MCF 10A (cell line): ENCODE measurements around the gene ZNF524. TPM values are rescaled to one million over a fixed set of nuclear protein-coding genes. Genes with fewer than 3 reads are reported as not detected.

Experiments
- BruUV-seq: library from RNA; stranded (reverse); fragments of 400-500 nt; replicated peaks from 2 replicates; lab custom pipeline; 2021; lab: Mats Ljungman, UMichigan
- CTCF ChIA-PET: fragments of 300-600 bp; sonication (Branson Sonifier 250); formaldehyde crosslinking; extraction: SDS; loops from one replicate; lab custom pipeline; 2021; ENCODE audit warnings: antibody characterized with exemption, inconsistent platforms; lab: Yijun Ruan, JAX
- POLR2A ChIA-PET: fragments of 300-600, 350-650 bp; sonication (Branson Sonifier 250); formaldehyde crosslinking; extraction: SDS; loops from one replicate; lab custom pipeline; 2020; ENCODE audit warnings: antibody characterized with exemption, inconsistent platforms; lab: Yijun Ruan, JAX
- DNase-seq: peaks from one replicate; pipeline ENCODE4 v3.0.0-alpha.2; 2018; ENCODE audit not compliant: unreplicated experiment
- H3K27ac Mint-ChIP-seq: one replicate; pipeline ENCODE4 v1.8.0; 2022; ENCODE audit warnings: mild to moderate bottlenecking, low read depth, mixed read lengths; ENCODE audit not compliant: unreplicated experiment
- H3K27me3 Mint-ChIP-seq: one replicate; pipeline ENCODE4 v1.8.0; 2022; ENCODE audit warnings: mixed read lengths; ENCODE audit not compliant: insufficient read depth, unreplicated experiment
- H3K36me3 Mint-ChIP-seq: one replicate; pipeline ENCODE4 v1.8.0; 2022; ENCODE audit warnings: mild to moderate bottlenecking, moderate library complexity, mixed read lengths; ENCODE audit not compliant: insufficient read depth, unreplicated experiment
- H3K4me1 Mint-ChIP-seq: one replicate; pipeline ENCODE4 v1.8.0; 2022; ENCODE audit warnings: mixed read lengths; ENCODE audit not compliant: insufficient read depth, unreplicated experiment
- H3K4me3 Mint-ChIP-seq: one replicate; pipeline ENCODE4 v1.8.0; 2022; ENCODE audit warnings: mild to moderate bottlenecking, moderate library complexity, mixed read lengths; ENCODE audit not compliant: unreplicated experiment
- H3K9me3 Mint-ChIP-seq: one replicate; pipeline ENCODE4 v1.8.0; 2022; ENCODE audit warnings: mixed read lengths; ENCODE audit not compliant: unreplicated experiment
- intact Hi-C: fragments of 100-400 bp; cut with micrococcal nuclease; formaldehyde crosslinking; loops from 2 replicates; pipeline ENCODE4 v1.14.1; 2022
- total RNA-seq: library from RNA; stranded (reverse); gene quantifications from 2 replicates; pipeline ENCODE4 v1.2.3, GENCODE V29; 2022
- TF ChIP-seq, protein P1 (sequence below): fragments of 200-600 bp; IDR thresholded peaks from one replicate; pipeline ENCODE4 v1.8.0; 2022; ENCODE audit warnings: antibody characterized with exemption, mild to moderate bottlenecking; ENCODE audit not compliant: unreplicated experiment

The ZNF524 gene
- total RNA-seq, 1 experiment from 2014 or later = 17.6 TPM

DNA sequence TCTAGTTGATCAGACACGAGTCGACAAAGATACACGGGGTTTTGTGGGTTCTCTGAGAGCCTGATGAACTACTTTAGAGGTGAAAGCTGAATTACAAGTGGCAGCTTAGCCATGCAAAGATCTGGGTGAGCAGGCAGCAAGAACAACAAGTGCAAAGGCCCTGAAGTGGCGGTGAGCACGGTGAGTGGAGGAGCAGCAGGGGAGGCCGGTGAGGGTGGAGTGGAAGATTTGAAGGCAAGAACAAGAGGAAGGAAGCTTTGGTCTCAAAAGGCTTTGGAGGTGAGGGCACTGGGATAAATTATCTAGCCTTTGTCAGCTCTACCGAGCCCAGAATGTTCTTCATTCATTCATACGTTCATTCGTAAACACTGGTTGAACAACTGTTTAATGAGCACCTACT is 6.7 kb downstream of the ZNF524 start:
- DNase-seq = no peak
- Mint-ChIP-seq H3K27ac (peak overlapping the region; percentile 83), H3K9me3 (no peaks in the 10 kb centered on the region), H3K27me3 (no peaks in the 10 kb centered on the region), H3K4me3 (peak overlapping the region; percentile 84), H3K36me3 (peaks cover 32% of the 10 kb centered on the region), H3K4me1 (peaks cover 36% of the 10 kb centered on the region)
- POLR2A ChIA-PET = interaction anchor here (0.8 to 2.2 kb wide), 8 partner anchors 10 to 268 kb away, joined by 4 to 15 read pairs (median 8); partner anchors contain the start of genes KMT5C, U2AF2 and ZNF784
- TSS peak; percentile 25 for BruUV-seq
- CTCF ChIA-PET = interaction anchor here (0.7 to 4.5 kb wide), 24 partner anchors 11 to 392 kb away, joined by 3 to 32 read pairs (median 6); partner anchors contain the start of genes ZNF628 and ZNF784
- intact Hi-C loops = loop anchor here (1.0 to 5.0 kb wide), 3 partner anchors 17 to 1415 kb away; partner anchors contain the start of genes TSEN34 and ZNF784
- TF ChIP-seq, protein P1, sequence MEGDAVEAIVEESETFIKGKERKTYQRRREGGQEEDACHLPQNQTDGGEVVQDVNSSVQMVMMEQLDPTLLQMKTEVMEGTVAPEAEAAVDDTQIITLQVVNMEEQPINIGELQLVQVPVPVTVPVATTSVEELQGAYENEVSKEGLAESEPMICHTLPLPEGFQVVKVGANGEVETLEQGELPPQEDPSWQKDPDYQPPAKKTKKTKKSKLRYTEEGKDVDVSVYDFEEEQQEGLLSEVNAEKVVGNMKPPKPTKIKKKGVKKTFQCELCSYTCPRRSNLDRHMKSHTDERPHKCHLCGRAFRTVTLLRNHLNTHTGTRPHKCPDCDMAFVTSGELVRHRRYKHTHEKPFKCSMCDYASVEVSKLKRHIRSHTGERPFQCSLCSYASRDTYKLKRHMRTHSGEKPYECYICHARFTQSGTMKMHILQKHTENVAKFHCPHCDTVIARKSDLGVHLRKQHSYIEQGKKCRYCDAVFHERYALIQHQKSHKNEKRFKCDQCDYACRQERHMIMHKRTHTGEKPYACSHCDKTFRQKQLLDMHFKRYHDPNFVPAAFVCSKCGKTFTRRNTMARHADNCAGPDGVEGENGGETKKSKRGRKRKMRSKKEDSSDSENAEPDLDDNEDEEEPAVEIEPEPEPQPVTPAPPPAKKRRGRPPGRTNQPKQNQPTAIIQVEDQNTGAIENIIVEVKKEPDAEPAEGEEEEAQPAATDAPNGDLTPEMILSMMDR = no peak

DNA sequence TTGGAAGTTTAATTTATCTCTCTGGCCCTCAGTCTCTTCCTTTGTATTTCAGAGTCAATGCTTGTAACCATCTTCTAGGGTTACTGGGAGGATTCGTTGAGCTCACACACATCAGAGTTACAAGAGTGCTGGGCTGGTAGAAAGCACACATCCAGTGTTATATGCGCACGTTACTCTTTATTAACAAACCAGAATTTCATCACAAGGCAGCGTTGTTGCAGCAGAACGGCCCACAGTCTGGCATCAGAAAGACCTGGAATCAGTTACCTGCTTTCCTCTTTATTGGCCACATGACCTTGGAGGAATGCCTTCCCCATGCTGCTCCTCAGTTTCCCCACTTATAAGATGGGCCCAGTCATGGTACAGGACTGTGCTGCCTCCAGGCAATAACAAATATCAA is 9.2 kb downstream of the ZNF524 start:
- ChIA-PET POLR2A (no interaction called here), CTCF (interaction anchor here (1.3 kb wide), 1 partner anchor 142 kb away, joined by 3 read pairs; no protein-coding TSS in a partner anchor)
- Mint-ChIP-seq H3K9me3 (no peaks in the 10 kb centered on the region), H3K36me3 (peaks cover 37% of the 10 kb centered on the region), H3K4me1 (peaks cover 28% of the 10 kb centered on the region), H3K27ac (no peak overlapping the region), H3K4me3 (no peak overlapping the region), H3K27me3 (no peaks in the 10 kb centered on the region)
- intact Hi-C loops = loop anchor here (5.0 kb wide), 1 partner anchor 1417 kb away; the partner anchor contains the start of gene TSEN34
- TF ChIP-seq, protein P1 = no peak
- DNase-seq = no peak
- BruUV-seq = no TSS peak

DNA sequence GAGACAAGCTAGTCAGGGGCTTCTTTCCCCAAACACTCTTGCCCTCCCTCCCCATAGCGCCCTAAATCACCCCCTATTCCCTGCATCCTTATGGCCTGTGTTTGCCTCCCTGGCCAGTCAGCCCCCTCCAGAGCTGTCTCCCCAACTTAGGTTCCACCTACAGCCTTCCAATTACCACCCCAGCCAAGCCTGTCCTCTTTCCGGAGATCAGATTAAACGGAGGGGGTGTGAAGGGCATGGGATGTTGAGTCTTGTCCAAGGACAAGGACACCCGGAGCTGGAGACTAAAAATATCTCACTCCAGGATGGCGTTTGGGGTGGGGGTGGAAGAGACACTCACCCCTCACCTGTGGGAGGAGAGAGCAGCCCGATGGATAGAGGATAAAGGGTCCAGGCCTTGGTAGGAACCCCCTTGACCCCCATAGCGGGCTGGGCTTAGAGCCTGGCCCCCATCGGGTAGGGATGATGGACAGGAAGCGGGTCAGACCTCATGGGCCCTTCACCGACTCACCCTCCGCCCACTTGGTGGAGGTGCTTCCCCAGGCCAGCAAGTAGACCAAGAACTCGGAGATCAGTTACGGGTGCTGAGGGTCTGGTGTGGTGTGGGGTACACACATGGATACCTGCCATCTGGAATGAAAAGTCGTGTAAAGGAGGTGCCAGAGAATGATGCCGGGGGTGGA is 11.4 kb downstream of the ZNF524 start:
- DNase-seq = no peak
- BruUV-seq = no TSS peak
- H3K4me1 Mint-ChIP-seq = peaks cover 16% of the 10 kb centered on the region
- peaks cover 27% of the 10 kb centered on the region for H3K36me3 Mint-ChIP-seq
- ChIA-PET CTCF (interaction anchor here (0.6 to 2.0 kb wide), 4 partner anchors 12 to 1130 kb away, joined by 3 to 4 read pairs (median 4); partner anchors contain the start of gene FIZ1), POLR2A (interaction anchor here (1.1 kb wide), 1 partner anchor 17 kb away, joined by 3 read pairs; no protein-coding TSS in a partner anchor)
- no peak overlapping the region for H3K27ac Mint-ChIP-seq
- H3K9me3 Mint-ChIP-seq = no peaks in the 10 kb centered on the region
- no peaks in the 10 kb centered on the region for H3K27me3 Mint-ChIP-seq
- intact Hi-C loops = no loop called here
- no peak overlapping the region for H3K4me3 Mint-ChIP-seq
- TF ChIP-seq, protein P1 = no peak

DNA sequence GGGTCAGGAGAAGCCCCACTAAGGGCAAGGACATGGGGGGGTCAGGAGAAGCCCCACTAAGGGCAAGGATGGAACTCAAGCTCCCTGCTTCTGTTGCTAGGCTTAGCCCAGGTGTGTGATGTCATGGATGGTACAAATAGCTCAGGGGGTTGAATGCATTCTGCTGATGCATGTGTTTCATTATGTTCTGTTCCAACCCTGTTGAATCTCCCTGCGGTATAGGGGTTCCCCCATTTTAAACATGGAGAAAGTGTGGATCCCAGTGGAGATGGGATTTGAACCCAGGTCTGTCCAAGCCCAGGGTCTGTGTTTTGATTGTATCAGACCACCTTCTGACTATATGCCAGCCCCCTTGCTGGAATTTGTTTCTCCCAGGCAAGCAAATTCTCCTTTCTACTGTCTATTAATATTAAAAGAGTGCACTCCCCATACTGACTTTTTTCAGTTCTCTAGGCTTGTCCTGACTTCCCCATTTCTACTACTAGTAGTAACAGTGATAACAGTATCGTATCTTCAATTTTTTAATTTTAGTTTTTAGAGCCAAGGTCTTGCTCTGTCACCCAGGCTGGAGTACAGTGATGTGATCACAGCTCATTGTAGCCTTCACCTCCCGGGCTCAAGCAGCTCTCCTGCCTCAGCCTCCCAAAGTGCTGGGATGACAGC is 12.0 kb downstream of the ZNF524 start:
- POLR2A ChIA-PET = interaction anchor here (0.6 to 1.1 kb wide), 2 partner anchors 8 to 16 kb away, joined by 3 read pairs; no protein-coding TSS in a partner anchor
- peaks cover 9% of the 10 kb centered on the region for H3K4me1 Mint-ChIP-seq
- no peak for DNase-seq
- intact Hi-C loops = no loop called here
- no peak overlapping the region for H3K27ac Mint-ChIP-seq
- no peak overlapping the region for H3K4me3 Mint-ChIP-seq
- no peaks in the 10 kb centered on the region for H3K9me3 Mint-ChIP-seq
- TF ChIP-seq, protein P1 = no peak
- no peaks in the 10 kb centered on the region for H3K27me3 Mint-ChIP-seq
- no TSS peak for BruUV-seq
- peaks cover 22% of the 10 kb centered on the region for H3K36me3 Mint-ChIP-seq
- CTCF ChIA-PET = interaction anchor here (0.6 to 2.0 kb wide), 3 partner anchors 13 to 107 kb away, joined by 3 to 4 read pairs (median 4); partner anchors contain the start of gene FIZ1
